Heart left ventricle (tissue), 13 donors: ENCODE data around the gene MED27.

Experiments used
- POLR2A ChIP-seq, 2 donors: fragments of 450-650 bp; IDR thresholded peaks; one replicate each; pipeline ENCODE4 v1.6.1; 2017; ENCODE audit warnings: antibody characterized with exemption in 2 of 2, mild to moderate bottlenecking in 2 of 2, moderate library complexity in 2 of 2
- TF ChIP-seq, protein P1 (sequence below), 12 donors: fragments of 200-600 bp; sonication (generic) in 4 of 12; IDR thresholded peaks; one replicate each; pipeline versions ENCODE4 v1.5.0 to v1.8.0; 2018 to 2022; ENCODE audit warnings: antibody characterized with exemption in 12 of 12, mild to moderate bottlenecking in 5 of 12
- donor health status: ischemic (EF 13 %, LVEDD 7.1; RV severe dilation, severe dysfunction).
- donor health status: DM: no; HTN: yes; CAD: no.
- donor health status: DM: no; HTN: no; CAD: no.
- donor health status: ischemic (EF 25% LVEDD 6.9; RV normal size, moderate dysfunction).
- donor health status: ischemic (EF 25% LVEDD 5.7; RV mildly dilated, moderate dysfunction).
- donor health status: ischemic (EF 35%, LVEDD 5.7; RV mildly dilated, moderate dysfunction).
- donor health status: nonischemic (EF 11% LVEDD 7.7; RV severe dilation, severe dysfunction).
- donor health status: DM: yes; HTN: yes; CAD: no.
- donor health status: PGD.
- donor health status: ischemic (EF 29% LVEDD 5.4; RV normal size, mild dysfunction).
- donor health status: nonischemic (EF 23%, LVEDD 6.1; RV moderate dilation, normal function).

DNA sequence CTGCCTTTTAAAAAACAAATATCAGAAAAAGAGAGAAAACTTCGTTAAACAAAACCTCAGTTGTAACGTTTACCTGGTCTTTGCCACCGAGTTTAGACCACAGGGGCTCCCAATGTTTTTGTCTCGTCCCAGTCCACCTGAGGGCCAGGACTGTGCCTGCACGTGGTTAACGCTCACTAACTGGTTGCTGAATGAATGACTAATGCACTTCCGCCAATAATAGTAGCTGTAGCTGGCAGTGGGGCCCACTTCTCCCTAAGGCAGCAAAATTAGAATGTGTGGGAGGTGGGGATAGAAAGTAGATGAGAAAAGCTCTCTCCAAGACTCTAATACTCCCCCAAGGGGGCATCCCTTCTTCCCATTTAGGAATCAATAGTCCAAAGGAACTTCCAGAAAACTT is 29.1 kb upstream of the MED27 start:
- TF ChIP-seq, protein P1, sequence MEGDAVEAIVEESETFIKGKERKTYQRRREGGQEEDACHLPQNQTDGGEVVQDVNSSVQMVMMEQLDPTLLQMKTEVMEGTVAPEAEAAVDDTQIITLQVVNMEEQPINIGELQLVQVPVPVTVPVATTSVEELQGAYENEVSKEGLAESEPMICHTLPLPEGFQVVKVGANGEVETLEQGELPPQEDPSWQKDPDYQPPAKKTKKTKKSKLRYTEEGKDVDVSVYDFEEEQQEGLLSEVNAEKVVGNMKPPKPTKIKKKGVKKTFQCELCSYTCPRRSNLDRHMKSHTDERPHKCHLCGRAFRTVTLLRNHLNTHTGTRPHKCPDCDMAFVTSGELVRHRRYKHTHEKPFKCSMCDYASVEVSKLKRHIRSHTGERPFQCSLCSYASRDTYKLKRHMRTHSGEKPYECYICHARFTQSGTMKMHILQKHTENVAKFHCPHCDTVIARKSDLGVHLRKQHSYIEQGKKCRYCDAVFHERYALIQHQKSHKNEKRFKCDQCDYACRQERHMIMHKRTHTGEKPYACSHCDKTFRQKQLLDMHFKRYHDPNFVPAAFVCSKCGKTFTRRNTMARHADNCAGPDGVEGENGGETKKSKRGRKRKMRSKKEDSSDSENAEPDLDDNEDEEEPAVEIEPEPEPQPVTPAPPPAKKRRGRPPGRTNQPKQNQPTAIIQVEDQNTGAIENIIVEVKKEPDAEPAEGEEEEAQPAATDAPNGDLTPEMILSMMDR (IDR thresholded peaks at IDR 0.05), result no peak
- no peak for TF ChIP-seq POLR2A (IDR thresholded peaks at IDR 0.05)
